ENCODE data around the gene PFN2.
A peak's percentile ranks its signal among the peaks of the same experiment; 100 is the strongest.
"Not testable (repeated sequence)": the region's sequence is repeated elsewhere in the genome, so short reads cannot be mapped to it uniquely, and the experiment has no call there.

The PFN2 gene

GRCh38 chr3:149970716-149971402, at the start of gene PFN2:
PFN2 (minus strand) TSS chr3:149970895; CDS start chr3:149970856, 39 bp downstream.
- DNase-seq: peak; percentile 93

GRCh38 chr3:150015901-150016300, 45.2 kb upstream of the PFN2 start:
- no peak for DNase-seq

GRCh38 chr3:150014782-150015181, 44.1 kb upstream of the PFN2 start:
- no peak for DNase-seq

- DNase-seq: no peak
These were observed 43.1 kb upstream of the PFN2 start for GRCh38 chr3:150013801-150014200.

GRCh38 chr3:150006794-150007193, 36.1 kb upstream of the PFN2 start:
- DNase-seq: no peak

GRCh38 chr3:150005243-150006112, 34.8 kb upstream of the PFN2 start:
- DNase-seq: peak; percentile 68

- DNase-seq: peak; percentile 44
These were observed 29.9 kb upstream of the PFN2 start for GRCh38 chr3:150000641-150001040.

- no peak for DNase-seq
These were observed 28.7 kb upstream of the PFN2 start for GRCh38 chr3:149999421-149999820.

- no peak for DNase-seq
These were observed 28.3 kb upstream of the PFN2 start for GRCh38 chr3:149998946-149999345.

GRCh38 chr3:149992416-149993058, 21.8 kb upstream of the PFN2 start:
- DNase-seq: no peak

- peak; percentile 69 for DNase-seq
These were observed 19.8 kb upstream of the PFN2 start for GRCh38 chr3:149990423-149990948.

- DNase-seq: no peak
These were observed 18.6 kb upstream of the PFN2 start for GRCh38 chr3:149989307-149989706.

- DNase-seq: no peak
These were observed 12.9 kb upstream of the PFN2 start for GRCh38 chr3:149983628-149984027.

- not testable (repeated sequence) for DNase-seq
These were observed 12.4 kb upstream of the PFN2 start for GRCh38 chr3:149983053-149983452.

- not testable (repeated sequence) for DNase-seq
These were observed 11.3 kb upstream of the PFN2 start for GRCh38 chr3:149981979-149982378.

GRCh38 chr3:149977386-149977785, 6.7 kb upstream of the PFN2 start:
- peak; percentile 57 for DNase-seq

- DNase-seq: no peak
These were observed 5.2 kb upstream of the PFN2 start for GRCh38 chr3:149975919-149976318.

- DNase-seq: no peak
These were observed 844 bp upstream of the PFN2 start for GRCh38 chr3:149971403-149972075.

- DNase-seq: peak; percentile 86
These were observed 567 bp downstream of the PFN2 start for GRCh38 chr3:149969940-149970715.

GRCh38 chr3:149969110-149969939, 1.4 kb downstream of the PFN2 start:
- DNase-seq: peak; percentile 89

GRCh38 chr3:149968216-149968615, 2.5 kb downstream of the PFN2 start:
- DNase-seq: peak; percentile 41

All from fibroblast of skin of right quadriceps (primary cell).